SJSA1 (cell line): ENCODE data around the gene TENM4. TPM values are rescaled to one million over a fixed set of nuclear protein-coding genes. Genes with fewer than 3 reads are reported as not detected.

Experiments
- DNase-seq, 2 experiments: peaks; one replicate each; pipeline ENCODE4 v3.0.0-alpha.2; 2015 to 2020; ENCODE audit warnings: low spot score in 2 of 2, low read depth in 1 of 2
- H3K27ac ChIP-seq: fragments of 250-450 bp; sonication (Bioruptor Pico); 2 replicates; pipeline ENCODE4 v1.5.1; 2020; ENCODE audit warnings: mild to moderate bottlenecking, moderate library complexity
- H3K27me3 ChIP-seq: fragments of 250-450 bp; sonication (Bioruptor Pico); replicated peaks from 2 replicates; pipeline ENCODE4 v1.5.1; 2020; ENCODE audit warnings: mild to moderate bottlenecking, moderate library complexity
- H3K36me3 ChIP-seq: fragments of 250-450 bp; sonication (Bioruptor Pico); 2 replicates; pipeline ENCODE4 v1.5.1; 2020; ENCODE audit warnings: mild to moderate bottlenecking
- H3K4me1 ChIP-seq: fragments of 250-450 bp; sonication (Bioruptor Pico); replicated peaks from 2 replicates; pipeline ENCODE4 v1.6.1; 2021; ENCODE audit warnings: mild to moderate bottlenecking
- H3K4me3 ChIP-seq: fragments of 250-450 bp; sonication (Bioruptor Pico); 2 replicates; pipeline ENCODE4 v1.5.1; 2020; ENCODE audit warnings: mild to moderate bottlenecking
- H3K9me3 ChIP-seq: fragments of 250-450 bp; sonication (Bioruptor Pico); replicated peaks from 2 replicates; pipeline ENCODE4 v1.5.1; 2020; ENCODE audit warnings: mild to moderate bottlenecking
- total RNA-seq: library from RNA; depleted of rRNA; stranded (reverse); fragments of >200 nt; shearing (Covaris generic); gene quantifications from 2 replicates; pipeline ENCODE4 v1.2.3, GENCODE V29; 2014

TENM4 gene
- total RNA-seq, 1 experiment from 2014 or later = not detected

- no peaks in the 10 kb centered on the region for H3K36me3 ChIP-seq
- H3K4me3 ChIP-seq = no peak overlapping the region
- H3K4me1 ChIP-seq = no peaks in the 10 kb centered on the region
- H3K27ac ChIP-seq = no peak overlapping the region
- H3K9me3 ChIP-seq = no peaks in the 10 kb centered on the region
- DNase-seq = no peak
- H3K27me3 ChIP-seq = no peaks in the 10 kb centered on the region
These were observed 751.2 kb downstream of the TENM4 start for GRCh38 chr11:78689585-78690153.

- no peaks in the 10 kb centered on the region for H3K36me3 ChIP-seq
- no peak for DNase-seq
- no peak overlapping the region for H3K4me3 ChIP-seq
- H3K27me3 ChIP-seq = no peaks in the 10 kb centered on the region
- H3K4me1 ChIP-seq = no peaks in the 10 kb centered on the region
- H3K27ac ChIP-seq = no peak overlapping the region
- H3K9me3 ChIP-seq = no peaks in the 10 kb centered on the region
These were observed 751.7 kb downstream of the TENM4 start for GRCh38 chr11:78689101-78689500.

- Histone ChIP-seq H3K36me3 (no peaks in the 10 kb centered on the region), H3K27ac (no peak overlapping the region), H3K4me1 (no peaks in the 10 kb centered on the region), H3K9me3 (no peaks in the 10 kb centered on the region), H3K27me3 (no peaks in the 10 kb centered on the region), H3K4me3 (no peak overlapping the region)
- no peak for DNase-seq
These were observed 752.4 kb downstream of the TENM4 start for GRCh38 chr11:78688460-78688859.

GRCh38 chr11:78685156-78685555, 755.7 kb downstream of the TENM4 start:
- no peaks in the 10 kb centered on the region for H3K27me3 ChIP-seq
- H3K9me3 ChIP-seq = no peaks in the 10 kb centered on the region
- H3K4me3 ChIP-seq = no peak overlapping the region
- H3K4me1 ChIP-seq = no peaks in the 10 kb centered on the region
- H3K36me3 ChIP-seq = no peaks in the 10 kb centered on the region
- DNase-seq = no peak
- no peak overlapping the region for H3K27ac ChIP-seq

GRCh38 chr11:78684377-78684776, 756.5 kb downstream of the TENM4 start:
- H3K36me3 ChIP-seq = no peaks in the 10 kb centered on the region
- no peaks in the 10 kb centered on the region for H3K27me3 ChIP-seq
- no peak for DNase-seq
- H3K4me3 ChIP-seq = no peak overlapping the region
- no peaks in the 10 kb centered on the region for H3K4me1 ChIP-seq
- no peak overlapping the region for H3K27ac ChIP-seq
- no peaks in the 10 kb centered on the region for H3K9me3 ChIP-seq

GRCh38 chr11:78683774-78684173, 757.1 kb downstream of the TENM4 start:
- DNase-seq = no peak
- Histone ChIP-seq H3K27me3 (no peaks in the 10 kb centered on the region), H3K9me3 (no peaks in the 10 kb centered on the region), H3K4me3 (no peak overlapping the region), H3K27ac (no peak overlapping the region), H3K4me1 (no peaks in the 10 kb centered on the region), H3K36me3 (no peaks in the 10 kb centered on the region)

GRCh38 chr11:78676026-78676557, 764.7 kb downstream of the TENM4 start:
- Histone ChIP-seq H3K4me1 (no peaks in the 10 kb centered on the region), H3K4me3 (no peak overlapping the region), H3K27me3 (no peaks in the 10 kb centered on the region), H3K36me3 (no peaks in the 10 kb centered on the region), H3K27ac (no peak overlapping the region), H3K9me3 (no peaks in the 10 kb centered on the region)
- DNase-seq = no peak

GRCh38 chr11:78672850-78673620, 767.8 kb downstream of the TENM4 start:
- Histone ChIP-seq H3K4me1 (no peaks in the 10 kb centered on the region), H3K9me3 (no peaks in the 10 kb centered on the region), H3K27me3 (no peaks in the 10 kb centered on the region), H3K36me3 (no peaks in the 10 kb centered on the region), H3K27ac (no peak overlapping the region), H3K4me3 (no peak overlapping the region)
- DNase-seq = no peak

- Histone ChIP-seq H3K27ac (no peak overlapping the region), H3K4me1 (no peaks in the 10 kb centered on the region), H3K9me3 (no peaks in the 10 kb centered on the region), H3K36me3 (no peaks in the 10 kb centered on the region), H3K4me3 (no peak overlapping the region), H3K27me3 (no peaks in the 10 kb centered on the region)
- DNase-seq = no peak
These were observed 771.6 kb downstream of the TENM4 start for GRCh38 chr11:78669249-78669648.

- H3K9me3 ChIP-seq = no peaks in the 10 kb centered on the region
- DNase-seq = no peak
- H3K27ac ChIP-seq = no peak overlapping the region
- H3K27me3 ChIP-seq = no peaks in the 10 kb centered on the region
- H3K36me3 ChIP-seq = no peaks in the 10 kb centered on the region
- no peak overlapping the region for H3K4me3 ChIP-seq
- no peaks in the 10 kb centered on the region for H3K4me1 ChIP-seq
These were observed 773.4 kb downstream of the TENM4 start for GRCh38 chr11:78667461-78667860.

GRCh38 chr11:78666675-78667160, 774.1 kb downstream of the TENM4 start:
- H3K27ac ChIP-seq = no peak overlapping the region
- H3K4me1 ChIP-seq = no peaks in the 10 kb centered on the region
- no peaks in the 10 kb centered on the region for H3K36me3 ChIP-seq
- no peak for DNase-seq
- no peak overlapping the region for H3K4me3 ChIP-seq
- H3K9me3 ChIP-seq = no peaks in the 10 kb centered on the region
- no peaks in the 10 kb centered on the region for H3K27me3 ChIP-seq

GRCh38 chr11:78664636-78665035, 776.2 kb downstream of the TENM4 start:
- Histone ChIP-seq H3K9me3 (no peaks in the 10 kb centered on the region), H3K27me3 (no peaks in the 10 kb centered on the region), H3K36me3 (no peaks in the 10 kb centered on the region), H3K27ac (no peak overlapping the region), H3K4me1 (no peaks in the 10 kb centered on the region), H3K4me3 (no peak overlapping the region)
- no peak for DNase-seq

- DNase-seq = no peak
- H3K4me3 ChIP-seq = no peak overlapping the region
- no peaks in the 10 kb centered on the region for H3K36me3 ChIP-seq
- no peaks in the 10 kb centered on the region for H3K4me1 ChIP-seq
- no peaks in the 10 kb centered on the region for H3K9me3 ChIP-seq
- H3K27me3 ChIP-seq = no peaks in the 10 kb centered on the region
- no peak overlapping the region for H3K27ac ChIP-seq
These were observed 778.0 kb downstream of the TENM4 start for GRCh38 chr11:78662811-78663210.

GRCh38 chr11:78660471-78660870, 780.4 kb downstream of the TENM4 start:
- no peaks in the 10 kb centered on the region for H3K27me3 ChIP-seq

More at GRCh38 chr11:78660471-78660870, 780.4 kb downstream of the TENM4 start:
- Histone ChIP-seq H3K36me3 (no peaks in the 10 kb centered on the region), H3K27ac (no peak overlapping the region), H3K4me1 (no peaks in the 10 kb centered on the region), H3K9me3 (no peaks in the 10 kb centered on the region), H3K4me3 (no peak overlapping the region)
- no peak for DNase-seq
